ENCODE measurements around the gene ERC2. TPM values are rescaled to one million over a fixed set of nuclear protein-coding genes. Genes with fewer than 3 reads are reported as not detected.

Gene ERC2
- total RNA-seq, 2 donors from 2014 or later = 16.1 to 22.8 TPM

DNA sequence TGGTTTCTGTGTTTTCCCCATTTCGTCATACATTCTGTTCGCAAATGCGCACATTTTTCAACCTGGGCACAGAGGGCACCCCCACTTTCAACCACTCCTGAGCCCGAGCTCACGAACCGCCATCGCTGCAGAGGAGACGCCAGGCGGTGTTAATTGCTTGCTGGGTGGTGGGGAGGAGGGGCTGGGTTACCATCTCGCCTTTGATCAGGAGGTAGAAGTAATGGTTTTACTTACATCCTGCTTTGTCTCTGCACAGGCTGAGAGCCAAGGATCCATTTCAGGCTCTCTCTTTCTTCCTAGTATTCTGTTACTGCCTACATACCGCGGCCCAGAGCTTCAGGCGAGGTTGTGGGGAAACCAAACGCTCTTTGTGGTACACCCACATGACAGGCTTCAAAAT is 803.9 kb downstream of the ERC2 start:
- no peak overlapping the region for H3K9ac ChIP-seq (ENCODE audit: extremely low read depth, low read length, poor library complexity, severe bottlenecking)
- no peaks in the 10 kb centered on the region for H3K27me3 ChIP-seq (ENCODE audit: control insufficient read depth, insufficient read depth, low read length, poor library complexity, severe bottlenecking)
- no peaks in the 10 kb centered on the region for H3K36me3 ChIP-seq (ENCODE audit: control insufficient read depth, insufficient read depth, low read length)
- no peak overlapping the region for H3K27ac ChIP-seq (ENCODE audit: low read depth, low read length)
- H3K4me3 ChIP-seq (ENCODE audit: low read length) = no peak overlapping the region
- DNase-seq = peak; percentile 79
- H3K9me3 Mint-ChIP-seq = no peaks in the 10 kb centered on the region
- peaks cover 20% of the 10 kb centered on the region for H3K4me1 Mint-ChIP-seq
- 66 to 86% methylated on average over 7 to 14 of the region's 14 CpGs for WGBS, 2 experiments (ENCODE audit: insufficient coverage in 1 of 2, insufficient read length in 1 of 2)
- no peak overlapping the region for H3K4me3 Mint-ChIP-seq
- TF ChIP-seq, protein P1, sequence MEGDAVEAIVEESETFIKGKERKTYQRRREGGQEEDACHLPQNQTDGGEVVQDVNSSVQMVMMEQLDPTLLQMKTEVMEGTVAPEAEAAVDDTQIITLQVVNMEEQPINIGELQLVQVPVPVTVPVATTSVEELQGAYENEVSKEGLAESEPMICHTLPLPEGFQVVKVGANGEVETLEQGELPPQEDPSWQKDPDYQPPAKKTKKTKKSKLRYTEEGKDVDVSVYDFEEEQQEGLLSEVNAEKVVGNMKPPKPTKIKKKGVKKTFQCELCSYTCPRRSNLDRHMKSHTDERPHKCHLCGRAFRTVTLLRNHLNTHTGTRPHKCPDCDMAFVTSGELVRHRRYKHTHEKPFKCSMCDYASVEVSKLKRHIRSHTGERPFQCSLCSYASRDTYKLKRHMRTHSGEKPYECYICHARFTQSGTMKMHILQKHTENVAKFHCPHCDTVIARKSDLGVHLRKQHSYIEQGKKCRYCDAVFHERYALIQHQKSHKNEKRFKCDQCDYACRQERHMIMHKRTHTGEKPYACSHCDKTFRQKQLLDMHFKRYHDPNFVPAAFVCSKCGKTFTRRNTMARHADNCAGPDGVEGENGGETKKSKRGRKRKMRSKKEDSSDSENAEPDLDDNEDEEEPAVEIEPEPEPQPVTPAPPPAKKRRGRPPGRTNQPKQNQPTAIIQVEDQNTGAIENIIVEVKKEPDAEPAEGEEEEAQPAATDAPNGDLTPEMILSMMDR (conservative IDR thresholded peaks at IDR 0.05) = no peak
- H3K36me3 Mint-ChIP-seq (ENCODE audit: low read depth) = no peaks in the 10 kb centered on the region
- no peak overlapping the region for H3K27ac Mint-ChIP-seq
- H3K9me3 ChIP-seq (ENCODE audit: control insufficient read depth, low read length) = no peaks in the 10 kb centered on the region
- no peaks in the 10 kb centered on the region for H3K27me3 Mint-ChIP-seq (ENCODE audit: insufficient read depth)
- peaks cover 4% of the 10 kb centered on the region for H3K4me1 ChIP-seq (ENCODE audit: control insufficient read depth, insufficient read depth, low read length)

DNA sequence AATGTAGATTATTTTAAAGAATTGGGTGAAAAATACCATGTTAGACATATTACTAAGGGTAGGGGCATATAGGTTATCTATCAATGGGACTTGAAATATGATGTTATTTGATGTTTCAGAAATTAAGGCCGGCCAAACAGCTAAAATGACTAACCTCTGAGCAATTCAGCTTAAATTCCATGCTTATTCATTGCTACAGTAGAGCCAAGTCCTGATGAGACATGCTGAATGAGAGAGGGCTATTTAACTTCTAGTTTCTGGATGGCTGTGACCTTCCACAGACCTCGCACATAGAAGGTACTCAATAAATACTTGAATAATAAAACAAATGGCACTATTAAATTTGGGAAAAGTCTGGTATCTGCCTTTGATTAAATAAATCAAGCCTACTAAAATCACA is 805.6 kb downstream of the ERC2 start:
- H3K9me3 ChIP-seq (ENCODE audit: control insufficient read depth, low read length) = no peaks in the 10 kb centered on the region
- H3K4me3 ChIP-seq (ENCODE audit: low read length) = no peak overlapping the region
- DNase-seq = no peak
- TF ChIP-seq, protein P1 (conservative IDR thresholded peaks at IDR 0.05) = no peak
- Mint-ChIP-seq H3K4me1 (peaks cover 31% of the 10 kb centered on the region), H3K9me3 (no peaks in the 10 kb centered on the region), H3K36me3 (ENCODE audit: low read depth) (no peaks in the 10 kb centered on the region), H3K27ac (no peak overlapping the region), H3K4me3 (no peak overlapping the region), H3K27me3 (ENCODE audit: insufficient read depth) (no peaks in the 10 kb centered on the region)
- H3K36me3 ChIP-seq (ENCODE audit: control insufficient read depth, insufficient read depth, low read length) = no peaks in the 10 kb centered on the region
- H3K4me1 ChIP-seq (ENCODE audit: control insufficient read depth, insufficient read depth, low read length) = peaks cover 4% of the 10 kb centered on the region
- H3K27ac ChIP-seq (ENCODE audit: low read depth, low read length) = no peak overlapping the region
- no peaks in the 10 kb centered on the region for H3K27me3 ChIP-seq (ENCODE audit: control insufficient read depth, insufficient read depth, low read length, poor library complexity, severe bottlenecking)
- H3K9ac ChIP-seq (ENCODE audit: extremely low read depth, low read length, poor library complexity, severe bottlenecking) = no peak overlapping the region
- WGBS, 2 experiments (ENCODE audit: insufficient coverage in 1 of 2, insufficient read length in 1 of 2) = 95 to 100% methylated on average over 1 to 2 of the region's 2 CpGs

DNA sequence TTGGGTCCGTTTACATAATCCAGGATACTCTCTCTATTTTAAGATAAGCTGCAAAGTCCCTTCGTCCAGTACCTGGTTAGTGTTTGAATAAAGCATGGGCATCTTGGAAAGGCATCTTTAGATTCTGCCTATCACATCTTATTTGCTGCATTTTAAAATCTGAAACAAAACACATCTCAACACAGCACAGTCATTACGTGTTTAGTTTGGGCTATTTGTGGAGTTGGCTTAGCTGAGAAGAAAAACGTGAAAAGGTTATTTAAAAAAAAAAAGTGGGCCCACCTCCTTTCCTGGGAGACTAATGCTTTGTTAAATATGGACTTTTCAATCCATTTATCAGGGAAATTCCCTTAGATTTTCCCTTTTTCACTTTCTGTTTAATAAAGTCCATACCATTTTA is 806.7 kb downstream of the ERC2 start:
- no peaks in the 10 kb centered on the region for H3K9me3 ChIP-seq (ENCODE audit: control insufficient read depth, low read length)
- Mint-ChIP-seq H3K27ac (no peak overlapping the region), H3K4me1 (peaks cover 31% of the 10 kb centered on the region), H3K36me3 (ENCODE audit: low read depth) (no peaks in the 10 kb centered on the region), H3K27me3 (ENCODE audit: insufficient read depth) (no peaks in the 10 kb centered on the region), H3K9me3 (no peaks in the 10 kb centered on the region), H3K4me3 (no peak overlapping the region)
- H3K27ac ChIP-seq (ENCODE audit: low read depth, low read length) = no peak overlapping the region
- 85 to 100% methylated on average over 3 to 4 of the region's 4 CpGs for WGBS, 2 experiments (ENCODE audit: insufficient coverage in 1 of 2, insufficient read length in 1 of 2)
- no peak overlapping the region for H3K4me3 ChIP-seq (ENCODE audit: low read length)
- DNase-seq = no peak
- H3K9ac ChIP-seq (ENCODE audit: extremely low read depth, low read length, poor library complexity, severe bottlenecking) = no peak overlapping the region
- TF ChIP-seq, protein P1 (conservative IDR thresholded peaks at IDR 0.05) = no peak
- H3K27me3 ChIP-seq (ENCODE audit: control insufficient read depth, insufficient read depth, low read length, poor library complexity, severe bottlenecking) = no peaks in the 10 kb centered on the region
- no peaks in the 10 kb centered on the region for H3K36me3 ChIP-seq (ENCODE audit: control insufficient read depth, insufficient read depth, low read length)
- peaks cover 4% of the 10 kb centered on the region for H3K4me1 ChIP-seq (ENCODE audit: control insufficient read depth, insufficient read depth, low read length)
